GM19324 (cell line): ENCODE results near the gene MAP4K2.
"Not testable (repeated sequence)": the region's sequence is repeated elsewhere in the genome, so short reads cannot be mapped to it uniquely, and the experiment has no call there.

Experiments used
- ATAC-seq: cut with Tn5 transposase; IDR thresholded peaks from one replicate; pipeline ENCODE4 v1.9.1; 2021; ENCODE audit warnings: mild to moderate bottlenecking, moderate library complexity; ENCODE audit not compliant: unreplicated experiment, low FRiP score

The MAP4K2 gene

GRCh38 chr11:64815433-64815832 lies 12.4 kb upstream of the MAP4K2 start:
- ATAC-seq = not testable (repeated sequence)

- ATAC-seq = no peak
These were observed 11.7 kb upstream of the MAP4K2 start for GRCh38 chr11:64814712-64815187.

GRCh38 chr11:64813826-64814225 lies 10.8 kb upstream of the MAP4K2 start:
- ATAC-seq = no peak

- ATAC-seq = peak; percentile 7
These were observed 7.9 kb upstream of the MAP4K2 start for GRCh38 chr11:64810891-64811272.

- ATAC-seq = peak; percentile 86
These were observed 7.4 kb upstream of the MAP4K2 start, which contains the start of gene MEN1 for GRCh38 chr11:64810271-64810890. MEN1 (minus strand) TSS chr11:64810551; CDS start chr11:64810109, 442 bp downstream.

GRCh38 chr11:64809781-64810241 lies 6.8 kb upstream of the MAP4K2 start:
- peak; percentile 5 for ATAC-seq

GRCh38 chr11:64805481-64805880 lies 2.5 kb upstream of the MAP4K2 start:
- ATAC-seq = no peak

- ATAC-seq = no peak
These were observed 1.6 kb upstream of the MAP4K2 start for GRCh38 chr11:64804346-64805210.

- ATAC-seq = no peak
These were observed 882 bp upstream of the MAP4K2 start for GRCh38 chr11:64803846-64804345.

GRCh38 chr11:64802370-64803157 lies 450 bp downstream of the MAP4K2 start:
- peak; percentile 36 for ATAC-seq

- ATAC-seq = no peak
These were observed 1.2 kb downstream of the MAP4K2 start for GRCh38 chr11:64801561-64802369.

- no peak for ATAC-seq
These were observed 1.9 kb downstream of the MAP4K2 start for GRCh38 chr11:64801158-64801464.

- ATAC-seq = no peak
These were observed 2.5 kb downstream of the MAP4K2 start for GRCh38 chr11:64800303-64801157.

GRCh38 chr11:64799623-64800302 lies 3.3 kb downstream of the MAP4K2 start:
- no peak for ATAC-seq

- ATAC-seq = no peak
These were observed 3.8 kb downstream of the MAP4K2 start for GRCh38 chr11:64799256-64799622.

GRCh38 chr11:64796757-64797541 lies 6.1 kb downstream of the MAP4K2 start:
- ATAC-seq = no peak

- no peak for ATAC-seq
These were observed 6.8 kb downstream of the MAP4K2 start for GRCh38 chr11:64796047-64796756.
